Activated CD8-positive, alpha-beta memory T cell treated with anti-CD3 and anti-CD28 coated beads for 36 hours (primary cell): ENCODE data around the gene ZNF282. TPM values are rescaled to one million over a fixed set of nuclear protein-coding genes. Genes with fewer than 3 reads are reported as not detected.

ENCODE experiments used
- CTCF ChIA-PET: fragments of 350-600 bp; sonication (Branson Sonifier 250); formaldehyde crosslinking; loops from one replicate; lab custom pipeline; 2021; ENCODE audit warnings: antibody characterized with exemption; lab: Charles Lee
- POLR2A ChIA-PET: fragments of 350-600 bp; sonication (Branson Sonifier 250); formaldehyde crosslinking; loops from one replicate; lab custom pipeline; 2021; ENCODE audit warnings: antibody characterized with exemption; lab: Charles Lee
- total RNA-seq, 2 experiments: library from RNA; stranded (reverse); gene quantifications; one replicate each; pipeline ENCODE4 v1.2.3, GENCODE V29; 2021

The ZNF282 gene
- 10 to 100 TPM; 31.8 to 35.8 TPM for total RNA-seq

DNA sequence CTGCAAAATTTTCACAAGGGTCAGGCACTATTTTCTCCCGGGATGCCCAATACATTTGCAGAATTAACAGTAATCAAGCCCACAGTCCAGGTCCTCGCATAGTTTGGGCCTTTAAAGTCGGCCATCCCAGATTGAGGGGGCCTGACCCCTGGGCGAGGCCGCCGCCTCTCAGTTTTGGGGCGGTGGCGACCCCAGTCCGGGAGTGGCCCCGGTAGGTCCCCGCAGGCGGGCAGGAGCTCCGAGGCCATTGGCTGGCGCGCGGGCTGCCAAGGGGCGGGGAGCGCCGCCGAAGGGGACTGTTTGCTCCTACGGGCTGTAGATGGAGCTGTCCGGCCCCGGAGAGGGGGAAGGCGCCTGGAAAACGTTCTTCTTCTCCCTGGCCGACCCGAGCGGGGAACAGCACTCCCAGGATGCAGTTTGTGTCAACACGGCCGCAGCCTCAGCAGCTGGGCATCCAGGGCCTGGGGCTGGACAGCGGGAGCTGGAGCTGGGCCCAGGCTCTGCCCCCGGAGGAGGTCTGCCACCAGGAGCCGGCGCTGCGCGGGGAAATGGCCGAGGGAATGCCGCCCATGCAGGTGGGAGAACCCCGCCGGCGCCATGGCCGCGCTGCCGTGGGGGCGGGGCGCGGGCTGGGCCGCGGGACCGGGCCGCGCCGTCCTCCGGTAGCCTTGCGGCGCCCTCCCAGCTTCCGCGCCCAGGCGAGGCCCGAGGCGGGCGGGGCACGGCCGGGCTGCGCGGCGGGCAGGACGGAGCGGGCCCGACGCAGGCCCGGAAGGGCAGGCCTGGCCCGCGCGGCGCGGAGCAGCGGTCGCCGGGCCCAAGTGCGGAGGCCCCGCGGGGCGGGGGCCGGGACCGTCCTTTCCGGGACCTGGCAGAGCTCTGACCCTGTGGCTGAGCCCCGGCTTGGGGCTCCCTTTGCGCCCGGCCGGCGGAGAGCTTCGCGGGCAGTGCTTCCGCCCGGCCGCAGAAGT, at the start of gene ZNF282:
TSS of gene ZNF282 (plus strand) at position 367 of the 971 bp plus-strand sequence. CDS start at position 411, 44 bp downstream.
- ChIA-PET POLR2A (interaction anchor here (0.8 to 2.5 kb wide), 7 partner anchors 10 to 89 kb away, joined by 3 to 13 read pairs (median 5); partner anchors contain the start of genes ZNF212 and ZNF425), CTCF (interaction anchor here (1.1 to 3.4 kb wide), 6 partner anchors 14 to 212 kb away, joined by 4 to 16 read pairs (median 8); partner anchors contain the start of genes ZNF398 and ZNF783)

DNA sequence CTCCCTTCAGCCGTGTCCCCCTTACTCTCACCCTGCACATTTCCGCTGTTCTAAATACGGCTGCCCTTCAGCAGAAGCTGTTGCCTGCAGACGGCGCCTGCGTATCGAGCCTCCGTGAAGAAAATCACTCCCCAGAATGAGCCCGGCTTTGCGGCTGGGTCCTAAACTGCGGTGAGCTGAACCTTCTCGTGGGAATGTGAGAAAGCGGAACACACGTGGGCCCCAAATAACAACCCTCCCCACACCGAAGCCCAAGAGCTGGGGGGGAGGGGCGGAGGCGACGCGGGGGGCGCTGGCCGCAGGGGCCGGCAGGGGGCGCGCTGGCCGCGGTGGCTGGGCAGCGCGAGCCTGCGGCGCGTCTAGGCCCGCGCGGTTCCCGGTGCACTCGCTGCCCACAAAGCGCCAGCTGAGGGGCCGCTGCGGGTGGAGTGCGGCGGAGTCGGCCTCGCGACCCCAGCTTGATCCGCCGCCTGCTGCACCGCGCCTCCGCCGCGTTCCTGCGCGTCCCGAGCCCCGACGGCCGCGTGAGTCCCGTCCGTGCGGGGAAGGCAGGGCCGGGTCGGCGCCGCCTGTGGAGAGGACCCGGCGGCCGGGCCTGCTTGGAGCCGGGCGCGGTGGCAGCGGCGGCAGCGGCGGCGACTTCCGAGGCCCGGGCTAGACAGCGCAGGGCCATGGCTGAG, 48.1 kb upstream of the ZNF282 start, which contains the start of gene ZNF398:
TSS of gene ZNF398 (plus strand) at position 382 of the 680 bp plus-strand sequence. CDS start at position 672, 290 bp downstream.
- CTCF ChIA-PET, result interaction anchor here (0.5 to 4.3 kb wide), 11 partner anchors 8 to 349 kb away, joined by 3 to 38 read pairs (median 3); partner anchors contain the start of genes ZNF282, ZNF425 and ZNF783

DNA sequence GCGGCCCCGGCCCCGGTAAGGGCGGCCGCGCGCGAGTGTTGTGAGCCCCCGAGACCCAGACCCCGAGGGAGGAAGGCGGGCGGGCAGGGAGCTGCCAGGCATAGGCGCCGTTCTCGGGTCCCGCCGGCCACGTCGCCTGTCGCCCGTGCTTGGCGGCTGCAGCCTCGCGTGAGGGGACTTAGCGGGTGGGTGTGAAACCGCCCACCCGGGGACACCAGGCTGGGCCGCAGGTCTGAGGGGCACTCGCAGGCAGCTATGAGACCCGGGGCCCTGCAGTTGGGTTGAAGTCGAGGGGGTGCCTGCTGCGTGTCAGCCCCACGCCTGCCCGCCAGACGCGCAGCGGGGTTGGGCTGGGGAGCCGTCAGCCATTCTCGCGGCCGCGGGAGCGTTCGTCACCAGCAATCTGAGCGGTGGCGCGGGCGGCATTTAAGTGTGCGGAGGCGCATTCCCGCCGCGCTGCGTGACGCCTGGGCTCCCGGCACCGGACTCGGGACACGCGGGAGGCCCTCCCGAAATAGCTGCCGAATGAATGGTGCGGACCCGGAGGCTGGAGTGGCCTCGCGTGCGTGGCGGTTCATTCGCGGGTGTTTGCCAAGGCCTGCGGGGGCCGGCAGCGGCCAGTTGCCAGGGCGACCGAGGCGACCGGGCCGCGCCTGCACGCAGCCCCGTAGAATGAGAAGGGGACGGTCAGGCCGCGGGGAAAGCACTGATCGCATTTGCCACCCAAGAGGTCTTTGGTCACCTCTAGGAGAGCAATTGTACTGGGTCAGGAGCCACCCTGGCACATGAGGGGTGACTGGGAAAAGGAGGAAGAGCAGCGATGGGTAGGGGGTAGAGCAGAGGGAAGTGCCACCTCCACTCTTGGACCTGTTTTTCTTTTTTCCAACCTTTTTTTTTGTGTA, 47.3 kb upstream of the ZNF282 start:
- CTCF ChIA-PET, result interaction anchor here (0.6 to 4.3 kb wide), 14 partner anchors 9 to 348 kb away, joined by 3 to 38 read pairs (median 3); partner anchors contain the start of genes ZNF282, ZNF425 and ZNF783

More for the DNA sequence above, 48.1 kb upstream of the ZNF282 start, which contains the start of gene ZNF398:
- POLR2A ChIA-PET, result interaction anchor here (0.5 to 3.0 kb wide), 11 partner anchors 9 to 285 kb away, joined by 3 to 22 read pairs (median 4); partner anchors contain the start of genes ZNF425 and ZNF783

DNA sequence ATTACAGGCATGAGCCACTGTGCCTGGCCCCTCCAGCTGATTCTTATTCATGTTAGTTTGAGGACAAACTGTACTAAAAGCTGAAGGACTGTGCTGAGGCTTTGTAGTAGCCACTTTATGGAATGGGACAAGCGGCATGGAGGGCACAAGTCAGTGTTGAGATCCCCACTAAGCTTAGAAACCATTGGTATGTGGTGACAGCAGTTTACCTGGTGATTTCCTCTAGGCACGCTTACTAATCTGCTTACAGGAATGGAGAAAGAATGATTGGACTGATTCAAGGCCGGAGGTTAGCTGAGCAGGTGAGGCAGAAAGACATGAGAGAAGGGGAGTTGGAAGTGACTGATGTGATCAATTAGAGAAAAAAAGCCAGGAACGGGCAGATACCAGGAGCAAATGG, 44.4 kb upstream of the ZNF282 start:
- ChIA-PET POLR2A (interaction anchor here (1.0 kb wide), 1 partner anchor 45 kb away, joined by 3 read pairs; the partner anchor contains the start of gene ZNF282), CTCF (interaction anchor here (1.1 kb wide), 1 partner anchor 25 kb away, joined by 3 read pairs; the partner anchor contains the start of gene ZNF425)

More for the DNA sequence above, 47.3 kb upstream of the ZNF282 start:
- POLR2A ChIA-PET, result interaction anchor here (0.7 to 3.0 kb wide), 9 partner anchors 9 to 348 kb away, joined by 3 to 22 read pairs (median 4); partner anchors contain the start of genes ZNF425 and ZNF783

DNA sequence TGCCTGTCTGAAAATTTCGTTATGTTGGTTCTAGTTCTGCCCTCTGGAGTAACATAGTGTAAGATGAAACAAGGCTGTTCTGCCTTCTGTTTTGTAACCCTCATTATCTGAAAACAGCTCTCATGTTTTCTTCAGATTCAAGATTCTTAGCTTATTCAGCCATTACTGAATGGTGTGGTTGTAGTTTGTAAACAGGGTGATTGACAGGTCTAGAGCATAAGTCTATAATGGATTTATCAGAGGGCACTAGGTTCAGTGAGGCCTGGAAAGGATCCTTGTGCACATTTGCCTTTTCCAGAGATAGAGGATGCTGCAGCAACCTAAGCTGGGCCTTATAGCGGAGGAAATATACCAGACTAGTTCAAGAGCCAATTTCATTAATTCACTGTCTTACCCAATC, 42.0 kb upstream of the ZNF282 start:
- POLR2A ChIA-PET, result interaction anchor here (0.6 kb wide), 1 partner anchor 66 kb away, joined by 3 read pairs; no protein-coding TSS in a partner anchor
- CTCF ChIA-PET, result interaction anchor here (0.6 kb wide), 1 partner anchor 265 kb away, joined by 3 read pairs; no protein-coding TSS in a partner anchor

DNA sequence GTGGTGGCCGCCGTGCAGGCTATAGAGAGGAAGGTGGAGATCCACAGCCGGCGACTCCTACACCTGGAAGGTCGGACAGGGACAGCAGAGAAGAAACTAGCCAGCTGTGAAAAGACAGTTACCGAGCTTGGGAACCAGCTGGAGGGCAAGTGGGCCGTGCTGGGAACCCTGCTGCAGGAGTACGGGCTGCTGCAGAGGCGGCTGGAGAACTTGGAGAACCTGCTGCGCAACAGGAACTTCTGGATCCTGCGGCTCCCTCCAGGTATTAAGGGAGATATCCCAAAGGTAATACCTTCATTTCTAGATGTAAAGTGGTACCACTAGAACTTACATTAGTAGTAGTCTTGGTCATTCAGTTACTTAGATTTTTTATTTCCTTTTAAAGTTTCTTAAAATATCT, 41.3 kb upstream of the ZNF282 start:
- POLR2A ChIA-PET, result no interaction called here
- CTCF ChIA-PET, result no interaction called here

DNA sequence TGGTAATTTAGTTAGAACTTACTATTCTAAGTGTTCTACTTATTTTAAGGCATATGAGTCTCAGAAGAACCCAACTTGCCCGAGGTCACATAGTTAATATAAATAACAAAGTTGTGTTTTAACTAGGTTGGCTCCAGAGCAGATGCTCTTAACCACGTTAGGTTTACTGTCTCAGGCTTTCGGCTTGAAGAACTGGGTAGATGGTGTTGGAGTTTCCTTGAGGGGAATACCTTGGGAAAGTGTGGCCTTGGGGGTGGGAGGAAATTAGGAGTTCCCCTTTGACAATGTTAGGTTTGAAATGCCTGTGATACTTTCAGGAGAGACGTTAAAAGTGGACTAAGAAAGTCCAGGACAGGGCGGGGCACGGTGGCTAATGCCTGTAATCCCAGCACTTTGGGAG, 38.4 kb upstream of the ZNF282 start:
- ChIA-PET POLR2A (no interaction called here), CTCF (interaction anchor here (1.5 to 1.8 kb wide), 2 partner anchors 8 to 10 kb away, joined by 4 read pairs; partner anchors contain the start of gene ZNF398)

DNA sequence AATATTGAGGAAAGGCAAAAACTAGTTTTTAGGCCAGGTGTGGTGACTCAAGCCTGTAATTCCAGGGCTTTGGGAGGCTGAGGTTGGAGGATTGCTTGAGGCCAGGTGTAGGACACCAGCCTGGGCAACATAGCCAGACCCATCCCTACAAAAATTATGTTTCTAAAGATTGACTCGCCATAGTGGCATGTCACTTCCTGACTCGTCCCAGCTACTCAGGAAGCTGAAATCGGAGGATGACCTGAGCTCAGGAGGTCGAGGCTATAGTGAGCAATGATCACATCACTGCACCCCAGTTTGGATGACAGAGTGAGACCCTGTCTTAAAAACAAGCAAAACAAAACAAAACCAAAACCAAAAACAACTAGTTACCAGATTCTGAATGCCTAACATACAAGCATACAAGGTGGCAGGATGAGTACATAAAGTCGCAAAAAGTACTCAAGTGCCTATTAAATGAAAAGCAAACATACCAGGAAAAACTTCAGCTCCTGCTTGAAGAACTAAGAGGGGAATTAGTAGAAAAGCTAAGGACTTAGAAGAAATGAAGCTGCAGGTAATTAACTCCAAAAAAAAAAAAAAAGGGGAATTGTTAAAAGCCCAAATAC, 34.0 kb upstream of the ZNF282 start:
- ChIA-PET POLR2A (no interaction called here), CTCF (interaction anchor here (0.7 kb wide), 2 partner anchors 47 to 73 kb away, joined by 3 to 4 read pairs; no protein-coding TSS in a partner anchor)

DNA sequence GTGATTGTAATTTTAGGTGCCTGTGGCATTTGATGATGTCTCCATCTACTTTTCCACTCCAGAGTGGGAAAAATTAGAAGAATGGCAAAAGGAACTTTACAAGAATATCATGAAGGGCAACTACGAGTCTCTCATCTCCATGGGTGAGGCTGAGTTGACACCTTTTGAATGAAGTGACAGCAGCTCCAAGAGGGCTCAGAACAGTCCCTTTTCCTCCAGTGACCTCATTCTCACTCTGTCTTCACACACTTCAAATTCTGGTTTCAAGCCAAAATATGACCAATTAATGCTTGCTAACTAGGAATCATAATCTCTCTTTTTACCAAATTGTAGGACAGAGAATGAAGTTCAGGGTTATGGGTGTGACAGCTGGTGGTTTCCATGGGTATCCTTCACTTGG, 29.2 kb upstream of the ZNF282 start:
- ChIA-PET CTCF (interaction anchor here (1.1 kb wide), 1 partner anchor 22 kb away, joined by 4 read pairs; no protein-coding TSS in a partner anchor), POLR2A (interaction anchor here (0.6 kb wide), 1 partner anchor 28 kb away, joined by 3 read pairs; no protein-coding TSS in a partner anchor)

DNA sequence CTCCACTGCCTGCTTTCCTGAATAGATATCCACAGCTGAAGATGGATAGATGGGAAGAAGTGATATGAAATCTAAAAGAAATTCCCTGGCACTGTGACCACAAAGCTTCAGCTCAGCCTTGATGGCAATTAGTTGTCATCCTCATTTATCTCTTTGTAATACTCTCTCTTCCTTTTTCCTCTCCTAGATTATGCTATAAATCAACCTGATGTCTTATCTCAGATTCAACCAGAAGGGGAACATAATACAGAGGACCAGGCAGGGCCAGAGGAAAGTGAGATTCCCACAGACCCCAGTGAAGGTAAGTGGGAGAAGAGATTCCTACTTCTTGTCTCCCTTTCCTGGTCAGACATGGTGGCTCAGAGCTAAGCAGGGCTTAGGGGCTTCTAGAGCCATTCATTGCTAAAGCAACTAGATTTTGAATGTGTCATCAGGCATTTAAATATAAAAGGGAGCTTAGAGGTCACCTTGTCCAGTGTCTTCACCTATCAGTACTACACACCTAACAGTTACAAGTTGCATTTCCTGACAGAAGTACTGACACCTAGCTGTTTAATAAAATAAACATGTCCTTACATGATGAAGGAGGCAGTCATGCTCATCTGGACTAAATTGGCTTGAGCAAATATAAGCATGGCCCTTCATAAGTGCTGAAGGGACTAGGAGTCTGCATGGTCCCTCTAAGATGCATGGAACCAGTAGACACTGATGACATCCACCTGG, 28.6 kb upstream of the ZNF282 start:
- ChIA-PET CTCF (interaction anchor here (1.1 kb wide), 1 partner anchor 21 kb away, joined by 4 read pairs; no protein-coding TSS in a partner anchor), POLR2A (no interaction called here)

DNA sequence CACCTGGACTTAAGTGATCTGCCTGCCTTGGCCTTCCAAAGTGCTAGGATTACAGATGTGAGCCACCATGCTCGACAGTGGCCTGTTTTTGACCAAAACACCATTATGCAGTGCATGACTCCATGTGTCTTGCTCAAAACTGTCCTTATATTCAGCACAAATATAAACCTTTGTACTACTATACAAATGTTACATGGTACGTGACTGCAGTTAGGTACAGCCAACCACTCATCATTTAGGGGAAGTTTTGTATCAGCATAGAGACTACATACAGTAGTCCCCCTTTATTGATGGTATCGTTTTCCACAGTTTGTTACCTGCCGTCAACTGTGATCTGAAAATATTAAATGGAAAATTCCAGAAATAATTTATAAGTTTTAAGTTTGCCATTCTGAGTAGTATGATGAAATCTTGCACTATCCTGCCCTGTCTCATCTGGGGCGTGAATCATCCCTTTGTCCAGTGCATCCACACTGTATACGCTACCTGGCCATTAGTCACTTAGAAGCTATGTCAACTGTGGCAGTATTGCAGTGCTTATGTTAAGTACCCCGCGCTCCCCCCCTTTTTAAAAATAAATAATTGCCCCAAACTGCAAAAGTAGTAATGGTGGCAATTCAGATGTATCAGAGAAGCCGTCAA, 23.3 kb upstream of the ZNF282 start:
- ChIA-PET POLR2A (no interaction called here), CTCF (no interaction called here)

DNA sequence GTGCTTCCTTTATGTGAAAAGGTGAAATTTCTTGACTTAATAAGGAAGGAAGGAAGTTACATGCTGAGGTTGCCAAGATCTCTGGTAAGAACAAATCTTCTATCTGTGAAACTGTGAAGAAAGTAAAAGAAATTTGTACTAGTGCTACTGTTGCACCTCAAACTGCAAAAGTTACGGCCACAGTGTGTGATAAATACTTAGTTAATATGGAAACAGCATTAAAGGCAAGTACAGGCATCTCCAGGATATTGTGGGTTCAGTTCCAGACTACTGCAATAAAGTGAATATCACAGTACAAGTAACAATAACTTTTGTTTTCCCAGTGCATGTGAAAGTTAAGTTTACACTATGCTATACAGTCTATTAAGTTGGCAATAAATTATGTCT, 22.8 kb upstream of the ZNF282 start:
- ChIA-PET POLR2A (no interaction called here), CTCF (no interaction called here)

DNA sequence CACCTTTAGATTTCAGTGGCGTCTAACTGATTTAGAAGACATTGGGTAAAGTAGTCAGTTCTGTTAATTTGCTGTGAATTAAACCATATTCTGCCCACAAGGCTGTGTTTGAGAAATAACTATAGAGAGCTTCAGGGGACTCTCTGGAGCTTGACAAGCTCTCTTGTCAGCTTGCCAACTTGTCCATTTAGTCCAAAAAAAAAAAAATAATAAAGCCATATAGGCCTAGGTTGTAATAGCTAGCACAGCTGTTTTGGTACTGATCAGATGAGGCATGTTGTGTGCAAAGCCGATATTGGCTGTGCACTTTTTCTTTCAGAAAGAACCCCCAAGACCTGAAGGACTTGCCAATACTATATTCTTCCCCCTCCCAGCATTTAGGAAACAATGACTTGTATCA, 20.2 kb upstream of the ZNF282 start:
- ChIA-PET CTCF (no interaction called here), POLR2A (interaction anchor here (0.9 kb wide), 1 partner anchor 27 kb away, joined by 4 read pairs; no protein-coding TSS in a partner anchor)

DNA sequence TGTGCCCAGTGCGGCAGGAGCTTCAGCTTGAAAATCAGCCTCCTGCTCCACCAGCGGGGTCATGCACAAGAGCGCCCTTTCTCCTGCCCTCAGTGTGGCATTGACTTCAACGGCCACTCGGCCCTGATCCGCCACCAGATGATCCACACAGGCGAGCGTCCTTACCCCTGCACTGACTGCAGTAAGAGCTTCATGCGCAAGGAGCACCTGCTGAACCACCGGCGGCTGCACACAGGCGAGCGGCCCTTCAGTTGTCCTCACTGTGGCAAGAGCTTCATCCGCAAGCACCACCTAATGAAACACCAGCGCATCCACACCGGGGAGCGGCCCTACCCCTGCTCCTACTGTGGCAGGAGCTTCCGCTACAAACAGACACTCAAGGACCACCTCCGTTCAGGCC, 16.1 kb upstream of the ZNF282 start:
- CTCF ChIA-PET, result no interaction called here
- POLR2A ChIA-PET, result interaction anchor here (1.0 kb wide), 1 partner anchor 13 kb away, joined by 3 read pairs; no protein-coding TSS in a partner anchor

DNA sequence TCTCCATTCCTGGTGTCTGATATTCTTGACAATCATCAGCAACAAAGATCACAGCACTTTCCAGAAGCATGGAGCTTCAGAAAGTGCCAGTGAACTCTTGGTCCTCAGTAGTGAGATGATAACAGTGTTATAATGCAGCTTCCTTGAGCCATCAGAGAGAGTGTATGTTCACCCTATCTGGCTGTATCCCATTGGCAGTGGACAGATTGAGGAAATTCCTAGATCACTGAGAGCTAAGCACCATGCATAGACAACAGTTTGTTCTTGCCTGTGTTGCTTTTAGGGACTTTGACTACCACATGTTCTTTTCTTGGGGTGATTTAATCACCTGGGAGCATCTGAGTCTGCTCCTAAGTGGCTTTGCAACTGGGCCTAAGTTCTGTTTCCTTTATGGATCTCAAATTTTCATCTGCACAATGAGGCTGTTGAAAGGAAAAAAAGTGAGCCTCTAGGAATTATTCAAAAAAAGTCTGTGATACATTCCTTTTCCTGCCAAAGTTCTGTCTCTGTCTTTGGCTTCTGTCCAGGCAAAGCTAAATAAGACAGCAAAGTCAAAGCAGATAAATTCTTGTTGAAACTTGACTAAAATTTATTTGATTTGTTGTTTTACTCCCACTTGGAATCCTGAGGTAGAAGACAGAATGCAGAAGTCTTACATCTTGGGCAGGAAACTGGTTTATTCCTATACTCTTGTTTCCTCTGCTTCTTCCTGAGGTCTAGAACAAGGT, 14.5 kb upstream of the ZNF282 start:
- ChIA-PET CTCF (no interaction called here), POLR2A (no interaction called here)
